ENCODE measurements around the gene VSX1. TPM values are rescaled to one million over a fixed set of nuclear protein-coding genes. Genes with fewer than 3 reads are reported as not detected.

VSX1 gene
- total RNA-seq, 6 donors from 2014 or later: not detected

DNA sequence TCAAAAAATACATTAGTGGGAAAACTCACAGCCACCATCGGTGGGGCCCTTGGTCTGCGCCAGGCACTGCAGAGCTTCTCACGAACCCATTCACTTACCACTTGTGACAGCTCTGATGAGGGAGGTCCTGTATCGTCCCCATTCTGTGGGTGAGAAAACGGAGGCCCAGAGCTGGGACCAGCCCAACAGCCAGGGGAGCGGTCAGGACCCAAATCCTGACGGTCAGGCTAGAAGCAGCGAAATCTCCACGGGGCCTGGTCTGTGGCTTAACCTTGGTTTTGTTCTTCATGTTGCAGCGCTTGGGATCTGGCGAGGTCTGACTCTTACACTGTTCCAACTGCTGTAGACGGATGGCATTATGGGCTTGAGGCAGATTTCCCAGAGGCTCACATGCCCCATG is 7.7 kb upstream of the VSX1 start:
- DNase-seq: no peak

DNA sequence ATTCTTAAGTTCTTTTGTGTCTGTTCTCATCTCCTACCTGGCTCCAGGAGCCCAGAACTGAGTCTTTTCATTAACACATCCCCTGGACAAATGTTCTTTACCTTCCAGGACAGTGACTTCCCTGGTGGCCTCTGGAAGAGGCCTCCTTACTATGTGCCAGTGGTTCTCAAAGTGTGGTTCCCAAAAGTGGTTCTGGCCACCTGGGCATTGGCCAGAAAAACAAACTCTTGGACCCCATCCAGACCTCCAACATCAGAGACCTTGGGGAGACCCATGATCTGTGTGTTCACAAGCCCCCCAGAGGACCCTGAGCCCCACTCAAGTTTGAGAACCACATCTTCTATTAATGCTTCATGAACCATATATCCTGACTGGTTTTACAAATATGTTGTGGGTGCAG is 7.2 kb upstream of the VSX1 start:
- Histone ChIP-seq H3K27ac (no peak overlapping the region), H3K27me3 (peaks cover 0 to 18% (median 6%) of the 10 kb centered on the region in 4 donors), H3K9me3 (no peaks in the 10 kb centered on the region), H3K36me3 (no peaks in the 10 kb centered on the region), H3K4me1 (peaks cover 0 to 10% (median 1%) of the 10 kb centered on the region in 4 donors), H3K4me3 (no peak overlapping the region)
- no peak for ATAC-seq (ENCODE audit: low FRiP score in 2 of 2)
- no peak for DNase-seq
- no peak for TF ChIP-seq EP300 (IDR thresholded peaks at IDR 0.05)
- no peak for TF ChIP-seq CTCF (IDR thresholded peaks at IDR 0.05)
- no peak for TF ChIP-seq POLR2AphosphoS5 (IDR thresholded peaks at IDR 0.05)
- TF ChIP-seq POLR2A (IDR thresholded peaks at IDR 0.05): no peak

More for the DNA sequence above, 7.7 kb upstream of the VSX1 start:
- Histone ChIP-seq H3K36me3 (no peaks in the 10 kb centered on the region), H3K27me3 (peaks cover 0 to 13% (median 3%) of the 10 kb centered on the region in 4 donors), H3K4me3 (no peak overlapping the region), H3K27ac (no peak overlapping the region), H3K9me3 (no peaks in the 10 kb centered on the region), H3K4me1 (peaks cover 0 to 4% (median under 1%) of the 10 kb centered on the region in 4 donors)
- no peak for ATAC-seq (ENCODE audit: low FRiP score in 2 of 2)
- TF ChIP-seq POLR2AphosphoS5 (IDR thresholded peaks at IDR 0.05) (no peak), EP300 (IDR thresholded peaks at IDR 0.05) (no peak), CTCF (IDR thresholded peaks at IDR 0.05) (no peak), POLR2A (IDR thresholded peaks at IDR 0.05) (no peak)
- WGBS, 2 donors: 86 to 91% methylated on average over 8 to 12 of the region's 12 CpGs

DNA sequence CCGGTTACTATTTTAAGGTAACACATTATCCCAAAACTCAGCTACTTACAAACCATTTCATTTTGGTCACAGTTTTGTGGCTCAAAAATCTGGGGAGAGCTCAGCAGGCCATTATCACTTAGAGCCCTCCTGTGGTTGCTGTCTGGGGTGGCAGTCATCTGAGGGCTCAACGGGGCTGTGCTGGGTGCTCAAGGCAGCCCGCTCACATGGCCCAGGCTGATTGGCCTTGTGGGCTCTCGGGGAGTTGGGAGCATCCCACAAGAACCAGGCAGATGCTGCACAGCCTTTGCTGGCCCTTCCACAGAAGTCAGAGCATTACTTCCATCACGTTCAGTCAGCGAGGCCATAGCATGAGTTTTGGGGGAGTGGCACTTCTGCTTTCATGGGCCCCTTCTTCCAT is 6.3 kb upstream of the VSX1 start:
- TF ChIP-seq CTCF (IDR thresholded peaks at IDR 0.05) (no peak), POLR2A (IDR thresholded peaks at IDR 0.05) (no peak), POLR2AphosphoS5 (IDR thresholded peaks at IDR 0.05) (no peak), EP300 (IDR thresholded peaks at IDR 0.05) (no peak)
- ATAC-seq (ENCODE audit: low FRiP score in 2 of 2): no peak
- peaks cover 0 to 18% (median 4%) of the 10 kb centered on the region in 4 donors for H3K4me1 ChIP-seq
- H3K27ac ChIP-seq: no peak overlapping the region
- no peak overlapping the region for H3K4me3 ChIP-seq
- 69 to 73% methylated on average over 5 to 6 of the region's 6 CpGs for WGBS, 2 donors
- DNase-seq: peak in 1 of 2 donors; percentile 27
- no peaks in the 10 kb centered on the region for H3K36me3 ChIP-seq
- no peaks in the 10 kb centered on the region for H3K9me3 ChIP-seq
- H3K27me3 ChIP-seq: peaks cover 0 to 27% (median 9%) of the 10 kb centered on the region in 4 donors

GRCh38 chr20:25087186-25087929 is 5.4 kb upstream of the VSX1 start:
- WGBS, 2 donors: 87 to 89% methylated on average over 4 of the region's 4 CpGs
- Histone ChIP-seq H3K9me3 (no peaks in the 10 kb centered on the region), H3K27me3 (peaks cover 0 to 31% (median 14%) of the 10 kb centered on the region in 4 donors), H3K4me3 (no peak overlapping the region), H3K27ac (no peak overlapping the region), H3K4me1 (peaks cover 0 to 24% (median 6%) of the 10 kb centered on the region in 4 donors), H3K36me3 (no peaks in the 10 kb centered on the region)
- no peak for ATAC-seq (ENCODE audit: low FRiP score in 2 of 2)
- TF ChIP-seq EP300 (IDR thresholded peaks at IDR 0.05) (no peak), POLR2A (IDR thresholded peaks at IDR 0.05) (no peak), POLR2AphosphoS5 (IDR thresholded peaks at IDR 0.05) (no peak)
- no peak for DNase-seq

DNA sequence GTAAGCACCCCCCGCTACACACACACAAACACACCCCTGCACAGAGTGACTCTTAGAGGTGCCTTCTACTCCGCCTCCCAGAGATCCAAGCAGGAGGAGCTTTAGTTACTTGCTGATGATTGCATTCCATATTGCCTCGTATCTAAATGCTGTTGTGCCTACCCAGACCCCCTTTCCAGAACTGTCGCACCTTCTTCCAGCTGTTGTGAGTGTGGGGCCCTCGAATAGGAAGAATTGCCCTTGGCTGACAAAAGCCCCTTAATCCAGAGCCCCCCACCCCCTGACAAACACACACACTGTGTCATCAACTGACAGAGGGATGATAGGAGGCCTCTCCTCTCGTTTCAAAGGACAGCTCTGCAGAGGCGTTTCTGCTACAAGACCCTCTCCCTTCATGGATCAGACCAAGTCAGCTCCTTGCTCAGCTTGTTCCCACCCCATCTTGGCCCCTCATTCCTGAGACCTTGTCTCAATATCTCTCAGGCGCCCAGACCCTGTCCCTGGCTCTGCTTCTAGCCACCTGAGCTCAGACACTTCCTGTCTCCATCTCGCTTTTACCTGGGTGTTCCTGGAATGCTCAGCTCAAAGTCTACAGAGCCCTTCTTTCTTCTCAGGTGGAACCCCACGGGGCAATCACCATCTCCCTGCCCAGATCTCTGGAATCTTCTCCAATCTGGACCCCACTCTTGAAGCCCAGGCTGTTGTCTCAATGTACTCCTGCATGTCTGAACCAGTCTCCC is 4.0 kb upstream of the VSX1 start:
- Histone ChIP-seq H3K36me3 (no peaks in the 10 kb centered on the region), H3K4me1 (peaks cover 0 to 34% (median 11%) of the 10 kb centered on the region in 4 donors), H3K4me3 (no peak overlapping the region), H3K9me3 (no peaks in the 10 kb centered on the region), H3K27me3 (peaks cover 0 to 46% (median 24%) of the 10 kb centered on the region in 4 donors), H3K27ac (no peak overlapping the region)
- 71 to 74% methylated on average over 10 of the region's 10 CpGs for WGBS, 2 donors
- no peak for ATAC-seq (ENCODE audit: low FRiP score in 2 of 2)
- DNase-seq: no peak
- TF ChIP-seq POLR2AphosphoS5 (IDR thresholded peaks at IDR 0.05) (no peak), POLR2A (IDR thresholded peaks at IDR 0.05) (no peak), CTCF (IDR thresholded peaks at IDR 0.05) (no peak), EP300 (IDR thresholded peaks at IDR 0.05) (no peak)

Measured in upper lobe of left lung (tissue), 6 donors.